SK-N-SH treated with all-trans-retinoic acid at 6 μM for 48 hours (cell line): ENCODE results near the gene WWC2.

Source experiments
- ATAC-seq: fragments of 200-7000 bp; cut with Tn5 transposase; 3 replicates; pipeline ENCODE4 v1.9.1; 2020; ENCODE audit warnings: mild to moderate bottlenecking, moderate library complexity
- BACH2 ChIP-seq: fragments of 250-450 bp; sonication (Bioruptor Pico); IDR thresholded peaks from 2 replicates; pipeline ENCODE4 v1.9.0; 2021; ENCODE audit warnings: mild to moderate bottlenecking, borderline replicate concordance
- CREB5 ChIP-seq: fragments of 250-450 bp; sonication (Bioruptor Pico); IDR thresholded peaks from 2 replicates; pipeline ENCODE4 v1.5.1; 2020; ENCODE audit warnings: low read depth, mild to moderate bottlenecking, moderate library complexity
- CSDC2 ChIP-seq: fragments of 250-450 bp; sonication (Bioruptor Pico); IDR thresholded peaks from 2 replicates; pipeline ENCODE4 v1.5.0; 2020; ENCODE audit warnings: mild to moderate bottlenecking, moderate library complexity
- CSRNP3 ChIP-seq: fragments of 250-450 bp; sonication (Bioruptor Pico); IDR thresholded peaks from 2 replicates; pipeline ENCODE4 v1.5.1; 2021; ENCODE audit warnings: mild to moderate bottlenecking, moderate library complexity
- ESRRG ChIP-seq: fragments of 250-450 bp; sonication (Bioruptor Pico); IDR thresholded peaks from 2 replicates; pipeline ENCODE4 v1.6.1; 2021; ENCODE audit warnings: mild to moderate bottlenecking
- GLIS3 ChIP-seq: fragments of 250-450 bp; sonication (Bioruptor Pico); IDR thresholded peaks from 2 replicates; pipeline ENCODE4 v1.5.0; 2020; ENCODE audit warnings: mild to moderate bottlenecking, moderate library complexity
- ISL1 ChIP-seq: fragments of 250-450 bp; sonication (Bioruptor Pico); IDR thresholded peaks from 2 replicates; pipeline ENCODE4 v2.1.2; 2022; ENCODE audit warnings: mild to moderate bottlenecking, moderate library complexity
- PATZ1 ChIP-seq: fragments of 250-450 bp; sonication (Bioruptor Pico); IDR thresholded peaks from 2 replicates; pipeline ENCODE4 v1.8.0; 2020; ENCODE audit warnings: mild to moderate bottlenecking, moderate library complexity, borderline replicate concordance
- POU6F1 ChIP-seq: fragments of 250-450 bp; sonication (Bioruptor Pico); IDR thresholded peaks from 2 replicates; pipeline ENCODE4 v1.8.0; 2021; ENCODE audit warnings: low read depth, mild to moderate bottlenecking, moderate library complexity, borderline replicate concordance
- PPARA ChIP-seq: fragments of 250-450 bp; sonication (Bioruptor Pico); IDR thresholded peaks from 2 replicates; pipeline ENCODE4 v1.5.0; 2020; ENCODE audit warnings: mild to moderate bottlenecking, borderline replicate concordance
- RARB ChIP-seq: fragments of 250-450 bp; sonication (Bioruptor Pico); IDR thresholded peaks from 2 replicates; pipeline ENCODE4 v1.8.0; 2021; ENCODE audit warnings: mild to moderate bottlenecking, moderate library complexity
- SNAI2 ChIP-seq: fragments of 250-450 bp; sonication (Bioruptor Pico); IDR thresholded peaks from 2 replicates; pipeline ENCODE4 v1.5.0; 2020; ENCODE audit warnings: mild to moderate bottlenecking, moderate library complexity
- TCF4 ChIP-seq: fragments of 250-450 bp; sonication (Bioruptor Pico); IDR thresholded peaks from 2 replicates; pipeline ENCODE4 v1.8.0; 2021; ENCODE audit warnings: mild to moderate bottlenecking, moderate library complexity, borderline replicate concordance
- TOX ChIP-seq: fragments of 250-450 bp; sonication (Bioruptor Pico); IDR thresholded peaks from 2 replicates; pipeline ENCODE4 v1.8.0; 2021; ENCODE audit warnings: mild to moderate bottlenecking, moderate library complexity, borderline replicate concordance
- TSHZ2 ChIP-seq: fragments of 250-450 bp; sonication (Bioruptor Pico); IDR thresholded peaks from 2 replicates; pipeline ENCODE4 v1.5.0; 2020; ENCODE audit warnings: mild to moderate bottlenecking, moderate library complexity
- ZC3H10 ChIP-seq: fragments of 250-450 bp; sonication (Bioruptor Pico); IDR thresholded peaks from 2 replicates; pipeline ENCODE4 v1.5.1; 2021; ENCODE audit warnings: mild to moderate bottlenecking, moderate library complexity
- ZFP3 ChIP-seq: fragments of 250-450 bp; sonication (Bioruptor Pico); IDR thresholded peaks from 2 replicates; pipeline ENCODE4 v1.5.0; 2020; ENCODE audit warnings: mild to moderate bottlenecking, moderate library complexity
- ZFP30 ChIP-seq: fragments of 450-650 bp; formaldehyde crosslinking; IDR thresholded peaks from 2 replicates; pipeline ENCODE4 v1.5.0; 2022; ENCODE audit warnings: mild to moderate bottlenecking, moderate library complexity
- ZNF70 ChIP-seq: fragments of 450-650 bp; formaldehyde crosslinking; IDR thresholded peaks from 2 replicates; pipeline ENCODE4 v1.5.0; 2020; ENCODE audit warnings: mild to moderate bottlenecking, moderate library complexity
- ZNF8 ChIP-seq: fragments of 450-650 bp; formaldehyde crosslinking; IDR thresholded peaks from 2 replicates; pipeline ENCODE4 v1.5.0; 2020; ENCODE audit warnings: mild to moderate bottlenecking, moderate library complexity

WWC2 gene

GRCh38 chr4:183211533-183211932 is 112.5 kb downstream of the WWC2 start:
- no peak for ATAC-seq

GRCh38 chr4:183213996-183214395 is 114.9 kb downstream of the WWC2 start:
- ATAC-seq: no peak
- TF ChIP-seq PPARA (CRISPR knock-in tag) (no peak), SNAI2 (CRISPR knock-in tag) (no peak), TOX (CRISPR knock-in tag) (no peak), CSDC2 (CRISPR knock-in tag) (no peak), RARB (CRISPR knock-in tag) (no peak), TCF4 (CRISPR knock-in tag) (no peak), ESRRG (CRISPR knock-in tag) (no peak)

More at GRCh38 chr4:183211533-183211932, 112.5 kb downstream of the WWC2 start:
- TF ChIP-seq ESRRG (CRISPR knock-in tag) (no peak), ZFP3 (CRISPR knock-in tag) (no peak), ZC3H10 (CRISPR knock-in tag) (no peak)
- TF ChIP-seq, all 23 proteins: peak for 0

GRCh38 chr4:183214912-183215488 is 115.9 kb downstream of the WWC2 start:
- no peak for TF ChIP-seq GLIS3
- TF ChIP-seq BACH2 (CRISPR knock-in tag): no peak
- no peak for TF ChIP-seq ZC3H10 (CRISPR knock-in tag)
- TF ChIP-seq PATZ1 (CRISPR knock-in tag): no peak
- no peak for TF ChIP-seq CREB5 (CRISPR knock-in tag)
- TF ChIP-seq ZNF70 (CRISPR knock-in tag): no peak
- TF ChIP-seq TCF4 (CRISPR knock-in tag): no peak
- no peak for TF ChIP-seq ZNF8
- TF ChIP-seq TSHZ2 (CRISPR knock-in tag): no peak
- no peak for TF ChIP-seq CSDC2 (CRISPR knock-in tag)
- TF ChIP-seq POU6F1 (CRISPR knock-in tag): no peak
- TF ChIP-seq ZFP30 (CRISPR knock-in tag): no peak
- no peak for TF ChIP-seq RARB (CRISPR knock-in tag)
- TF ChIP-seq ISL1 (CRISPR knock-in tag): no peak
- 0 out of 3 replicates have a peak, but pooled peaks have one; percentile 25 for ATAC-seq

GRCh38 chr4:183220236-183220635 is 121.2 kb downstream of the WWC2 start:
- ATAC-seq: no peak
- TF ChIP-seq TOX (CRISPR knock-in tag): no peak
- no peak for TF ChIP-seq CSDC2 (CRISPR knock-in tag)
- TF ChIP-seq ZC3H10 (CRISPR knock-in tag): no peak
- TF ChIP-seq ZNF8: no peak
- no peak for TF ChIP-seq BACH2 (CRISPR knock-in tag)
- no peak for TF ChIP-seq CREB5 (CRISPR knock-in tag)
- TF ChIP-seq POU6F1 (CRISPR knock-in tag): no peak
- no peak for TF ChIP-seq ZFP30 (CRISPR knock-in tag)
- no peak for TF ChIP-seq ZNF70 (CRISPR knock-in tag)
- TF ChIP-seq CSRNP3 (CRISPR knock-in tag): no peak
- no peak for TF ChIP-seq PPARA (CRISPR knock-in tag)
- TF ChIP-seq ESRRG (CRISPR knock-in tag): no peak
- TF ChIP-seq SNAI2 (CRISPR knock-in tag): no peak
- TF ChIP-seq PATZ1 (CRISPR knock-in tag): no peak
